Mononuclear cell (primary cell): Measurements from ENCODE around the gene NCR3LG1. TPM values are rescaled to one million over a fixed set of nuclear protein-coding genes. Genes with fewer than 3 reads are reported as not detected.
"Not testable (repeated sequence)": the region's sequence is repeated elsewhere in the genome, so short reads cannot be mapped to it uniquely, and the experiment has no call there.

ENCODE experiments used
- H3K27me3 ChIP-seq: 2 replicates; pipeline ENCODE4 v1.6.0; 2011; ENCODE audit warnings: low read length, control low read depth; ENCODE audit not compliant: insufficient read depth
- H3K4me1 ChIP-seq: 2 replicates; pipeline ENCODE4 v1.5.1; 2011; ENCODE audit warnings: mild to moderate bottlenecking, low read length, control low read depth; ENCODE audit not compliant: insufficient read depth
- H3K4me3 ChIP-seq: 2 replicates; pipeline ENCODE4 v1.5.1; 2011; ENCODE audit warnings: mild to moderate bottlenecking, low read length, moderate library complexity
- H3K9me3 ChIP-seq: 2 replicates; pipeline ENCODE4 v1.5.1; 2011; ENCODE audit warnings: low read depth, mild to moderate bottlenecking, control low read depth, low read length
- total RNA-seq: library from RNA; depleted of rRNA; stranded (reverse); fragments of >200 nt; gene quantifications from one replicate; pipeline ENCODE4 v1.2.3, GENCODE V29; 2012

The NCR3LG1 gene
- total RNA-seq, 1 donor, result 5.1 TPM

- Histone ChIP-seq H3K9me3 (no peaks in the 10 kb centered on the region), H3K4me3 (no peak overlapping the region), H3K4me1 (no peaks in the 10 kb centered on the region), H3K27me3 (no peaks in the 10 kb centered on the region)
Observed at GRCh38 chr11:17408641-17409040, 57.0 kb downstream of the NCR3LG1 start.

DNA sequence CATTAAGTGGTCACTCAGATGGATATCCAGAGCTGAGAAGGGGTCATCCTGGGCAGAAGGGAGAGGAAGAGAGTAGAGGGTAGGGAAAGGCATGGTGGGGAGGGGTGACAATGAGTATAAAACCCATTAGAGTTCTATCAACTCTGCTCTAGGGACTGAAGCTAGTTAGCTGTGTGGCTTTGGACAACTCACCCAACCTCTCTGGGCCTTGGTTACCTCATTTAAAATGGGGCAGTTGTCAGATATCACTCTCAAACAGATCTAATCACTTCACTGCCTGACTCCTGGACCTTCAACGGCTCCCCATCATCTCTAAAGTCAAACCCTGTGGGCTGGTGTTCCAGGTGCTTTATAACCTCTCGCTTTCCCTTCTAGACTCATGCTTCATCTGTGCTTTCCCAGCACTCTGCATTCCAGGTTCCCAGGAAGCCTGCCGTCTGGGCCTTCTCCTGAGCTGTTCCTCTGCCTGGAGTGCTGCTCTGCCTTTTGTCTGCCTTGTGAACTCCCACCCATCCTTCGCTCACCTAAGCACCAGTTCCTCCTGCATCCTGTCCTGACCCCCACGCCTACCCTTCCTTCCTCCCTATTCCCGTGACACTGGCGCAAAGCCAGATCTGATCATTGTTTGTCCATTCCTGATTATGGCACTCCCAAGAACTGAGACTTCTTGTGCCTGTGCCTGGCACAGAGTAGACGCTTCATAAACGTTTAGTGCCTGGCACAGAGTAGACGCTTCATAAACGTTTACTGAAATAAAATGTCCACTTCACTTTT, 59.2 kb downstream of the NCR3LG1 start:
- no peaks in the 10 kb centered on the region for H3K9me3 ChIP-seq
- no peak overlapping the region for H3K4me3 ChIP-seq
- H3K27me3 ChIP-seq, result no peaks in the 10 kb centered on the region
- no peaks in the 10 kb centered on the region for H3K4me1 ChIP-seq

- no peaks in the 10 kb centered on the region for H3K4me1 ChIP-seq
- no peak overlapping the region for H3K4me3 ChIP-seq
- no peaks in the 10 kb centered on the region for H3K27me3 ChIP-seq
- H3K9me3 ChIP-seq, result no peaks in the 10 kb centered on the region
Observed at GRCh38 chr11:17411418-17411817, 59.8 kb downstream of the NCR3LG1 start.

- Histone ChIP-seq H3K9me3 (no peaks in the 10 kb centered on the region), H3K4me3 (no peak overlapping the region), H3K4me1 (no peaks in the 10 kb centered on the region), H3K27me3 (no peaks in the 10 kb centered on the region)
Observed at GRCh38 chr11:17412488-17413180, 61.0 kb downstream of the NCR3LG1 start.

DNA sequence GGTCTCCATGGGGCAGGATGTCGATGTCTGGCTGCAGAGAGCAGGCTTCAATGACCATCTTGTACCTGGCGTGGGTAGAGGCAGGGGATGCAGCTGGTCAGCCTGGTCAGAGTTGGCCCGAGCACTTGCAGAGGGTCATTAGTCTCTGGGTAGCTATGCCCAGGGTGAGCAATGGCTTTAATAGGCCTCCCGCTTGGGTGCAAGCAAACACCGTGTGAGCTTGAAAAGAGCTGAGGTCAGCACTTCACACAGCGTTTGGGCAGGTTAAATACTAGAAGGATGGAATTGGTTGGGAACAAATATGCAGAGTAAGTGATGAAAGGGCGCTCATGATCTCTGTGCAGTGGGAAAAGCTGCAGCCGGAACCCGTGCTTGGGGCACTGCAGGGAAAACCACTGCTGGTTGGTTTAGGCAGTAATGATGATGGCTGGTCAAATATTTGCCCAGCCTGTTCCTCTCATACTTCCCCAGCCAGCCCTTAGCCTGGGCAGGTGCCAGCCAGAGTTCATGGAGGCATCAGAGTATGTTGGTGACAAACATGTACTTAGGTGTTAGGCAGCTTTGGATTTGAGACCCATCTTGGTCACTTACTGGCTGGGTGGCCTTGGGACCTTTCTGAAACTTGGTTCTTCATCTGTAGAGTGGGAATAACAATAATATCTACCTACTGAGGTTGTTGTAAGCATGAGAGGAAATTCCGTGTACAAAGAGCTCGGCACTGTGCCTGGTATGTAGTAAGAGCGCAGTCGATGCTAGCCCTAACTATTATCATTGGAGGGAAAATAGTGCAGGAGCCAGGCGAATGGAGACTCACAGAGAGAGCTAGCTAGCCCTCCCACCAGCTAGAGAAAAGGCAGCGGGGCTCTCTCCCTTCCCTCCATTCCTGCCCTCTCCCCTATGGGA, 62.1 kb downstream of the NCR3LG1 start:
- no peak overlapping the region for H3K4me3 ChIP-seq
- peaks cover 2% of the 10 kb centered on the region for H3K27me3 ChIP-seq
- no peaks in the 10 kb centered on the region for H3K9me3 ChIP-seq
- H3K4me1 ChIP-seq, result no peaks in the 10 kb centered on the region

DNA sequence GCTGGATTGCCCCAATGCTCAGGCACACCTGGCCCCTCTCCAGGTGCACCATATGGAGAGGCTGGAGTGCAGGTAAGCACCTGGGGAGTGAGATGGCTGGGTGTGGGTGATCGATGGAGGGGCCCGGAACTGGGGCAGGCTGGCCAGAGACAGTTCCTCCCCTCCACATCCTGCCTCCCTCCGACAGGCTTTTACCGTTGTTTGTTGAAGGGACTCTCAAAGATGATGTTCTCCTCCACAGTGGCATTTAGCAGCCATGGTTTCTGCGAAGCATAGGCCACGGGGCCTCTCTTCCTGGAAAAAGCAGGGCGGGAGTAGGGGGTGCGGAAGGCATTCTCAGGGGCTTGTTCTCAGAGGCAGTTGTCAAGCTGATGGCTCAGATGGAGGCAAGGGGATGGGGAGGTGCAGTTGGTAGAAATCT, 62.7 kb downstream of the NCR3LG1 start:
- H3K4me3 ChIP-seq, result no peak overlapping the region
- H3K4me1 ChIP-seq, result no peaks in the 10 kb centered on the region
- H3K9me3 ChIP-seq, result no peaks in the 10 kb centered on the region
- peaks cover 2% of the 10 kb centered on the region for H3K27me3 ChIP-seq

DNA sequence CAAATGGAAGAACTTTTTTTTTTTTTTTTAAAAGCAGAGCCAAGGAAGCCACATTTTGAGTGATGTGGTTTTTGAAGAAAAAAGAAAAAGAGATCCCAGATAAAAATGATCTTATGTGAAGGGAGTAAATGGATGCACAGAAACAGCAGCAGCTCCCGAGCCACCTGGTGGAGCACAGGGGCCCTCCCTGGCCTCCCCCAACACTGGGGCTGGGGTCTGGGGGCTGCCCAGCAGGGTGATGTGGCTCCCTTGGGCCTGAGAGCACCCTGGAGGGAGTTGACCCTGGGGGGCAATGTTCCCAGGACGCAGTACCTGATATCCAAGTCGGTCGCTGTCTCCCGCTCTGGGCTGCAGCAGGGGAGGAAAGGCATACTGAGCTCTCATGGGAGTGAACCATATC, 63.4 kb downstream of the NCR3LG1 start:
- Histone ChIP-seq H3K4me3 (no peak overlapping the region), H3K4me1 (no peaks in the 10 kb centered on the region)

DNA sequence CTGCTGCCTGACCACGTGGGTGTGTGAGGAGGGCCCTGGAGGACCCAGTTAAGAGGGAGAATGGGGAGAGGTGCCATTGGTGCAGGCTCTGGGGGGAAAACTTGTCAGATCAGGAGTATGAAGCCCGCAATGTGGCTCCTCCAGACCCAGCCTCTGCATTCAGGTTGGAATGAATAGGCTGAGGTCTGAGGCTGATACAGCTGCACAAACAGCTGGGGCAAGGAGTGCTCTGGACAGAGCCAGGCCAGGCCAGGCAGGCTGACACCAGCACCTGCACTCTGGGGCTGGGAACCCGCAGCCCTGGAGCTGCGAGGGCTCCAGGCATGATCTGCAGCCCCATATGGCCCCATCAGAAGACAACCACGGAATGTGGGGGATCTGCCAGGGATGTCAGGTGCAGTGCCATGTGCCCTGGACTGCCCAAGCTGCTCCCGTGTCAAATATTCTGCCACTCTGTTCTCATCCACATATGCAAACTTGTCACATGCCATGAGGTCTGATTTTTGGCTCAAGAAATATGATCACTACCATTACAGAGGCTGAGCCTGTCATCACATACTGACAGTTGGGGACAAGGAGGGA, 64.0 kb downstream of the NCR3LG1 start:
- H3K27me3 ChIP-seq, result peaks cover 2% of the 10 kb centered on the region
- H3K4me1 ChIP-seq, result no peaks in the 10 kb centered on the region
- H3K4me3 ChIP-seq, result no peak overlapping the region
- no peaks in the 10 kb centered on the region for H3K9me3 ChIP-seq

More for the DNA sequence above, 63.4 kb downstream of the NCR3LG1 start:
- no peaks in the 10 kb centered on the region for H3K9me3 ChIP-seq
- H3K27me3 ChIP-seq, result peaks cover 2% of the 10 kb centered on the region

GRCh38 chr11:17416492-17416891, 64.9 kb downstream of the NCR3LG1 start:
- Histone ChIP-seq H3K4me3 (no peak overlapping the region), H3K9me3 (no peaks in the 10 kb centered on the region), H3K4me1 (no peaks in the 10 kb centered on the region), H3K27me3 (peaks cover 2% of the 10 kb centered on the region)

DNA sequence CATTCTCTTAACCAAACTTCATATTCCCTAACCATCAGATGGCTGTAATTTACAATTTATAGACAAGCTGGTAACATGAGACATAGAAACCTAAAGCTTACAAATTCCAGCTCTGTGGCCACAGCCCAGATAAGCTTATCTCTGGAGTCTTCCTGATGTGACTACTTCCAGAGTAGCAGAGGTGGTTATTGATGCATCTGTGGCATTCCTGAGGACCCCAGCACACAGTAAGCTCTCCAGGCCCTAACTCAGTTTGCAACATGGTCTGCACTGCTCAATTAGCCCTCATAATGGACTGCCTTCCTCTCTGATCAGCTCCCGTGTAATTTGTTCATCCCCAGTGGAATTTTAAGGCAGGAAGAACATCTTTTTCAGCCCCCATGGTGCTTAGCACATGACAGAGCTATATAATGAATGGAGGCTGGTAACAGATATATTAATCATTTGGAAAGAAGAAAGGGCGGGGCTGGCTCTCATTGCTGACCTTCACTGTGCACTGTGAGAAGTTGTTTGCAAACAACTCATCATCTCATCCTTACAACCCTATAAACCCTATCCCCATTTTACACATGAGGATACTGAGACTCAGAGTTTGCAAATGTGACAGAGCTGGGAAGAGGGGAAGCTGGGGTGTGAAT, 67.0 kb downstream of the NCR3LG1 start:
- no peaks in the 10 kb centered on the region for H3K4me1 ChIP-seq
- peaks cover 2% of the 10 kb centered on the region for H3K27me3 ChIP-seq
- no peak overlapping the region for H3K4me3 ChIP-seq
- no peaks in the 10 kb centered on the region for H3K9me3 ChIP-seq

GRCh38 chr11:17421781-17422180, 70.2 kb downstream of the NCR3LG1 start:
- H3K9me3 ChIP-seq, result no peaks in the 10 kb centered on the region

DNA sequence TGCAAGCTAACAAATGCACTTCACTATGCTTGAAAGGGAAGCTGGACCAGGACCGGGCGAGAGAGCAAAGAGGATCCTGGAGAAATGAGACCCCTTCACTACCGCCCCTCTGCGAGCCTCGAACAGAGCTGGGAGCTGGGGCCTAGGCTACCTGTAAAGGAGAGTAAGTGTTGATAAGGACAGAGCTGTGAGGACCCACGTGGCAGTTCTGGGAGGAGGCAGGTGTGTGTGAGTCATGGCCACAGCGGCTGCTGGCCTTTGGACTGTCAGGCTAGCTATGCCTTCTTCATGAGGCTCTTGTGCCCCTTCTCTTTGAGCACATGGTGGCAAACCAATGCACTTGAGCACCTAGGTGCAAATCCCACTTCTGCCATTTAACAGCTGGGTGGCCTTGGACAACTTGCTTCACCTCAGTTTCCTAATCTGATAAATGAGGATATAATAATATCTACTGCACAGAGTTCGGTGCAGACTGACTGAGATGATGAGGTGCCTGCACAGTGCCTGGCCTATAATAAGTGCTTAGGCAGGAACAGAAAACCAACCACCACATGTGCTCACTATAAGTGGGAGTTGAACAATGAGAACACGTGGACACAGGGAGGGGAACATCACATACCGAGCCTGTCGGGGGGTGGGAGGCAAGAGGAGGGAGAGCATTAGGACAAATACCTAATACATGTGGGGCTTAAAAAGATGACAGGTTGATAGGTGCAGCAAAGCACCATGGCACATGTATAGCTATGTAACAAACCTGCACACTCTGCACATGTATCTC, 72.1 kb downstream of the NCR3LG1 start:
- Histone ChIP-seq H3K4me3 (no peak overlapping the region), H3K9me3 (no peaks in the 10 kb centered on the region), H3K27me3 (no peaks in the 10 kb centered on the region), H3K4me1 (no peaks in the 10 kb centered on the region)

More at GRCh38 chr11:17421781-17422180, 70.2 kb downstream of the NCR3LG1 start:
- H3K4me1 ChIP-seq, result no peaks in the 10 kb centered on the region
- no peak overlapping the region for H3K4me3 ChIP-seq
- peaks cover 2% of the 10 kb centered on the region for H3K27me3 ChIP-seq

- H3K9me3 ChIP-seq, H3K4me3 ChIP-seq, H3K4me1 ChIP-seq, H3K27me3 ChIP-seq: not testable (repeated sequence)
Observed at GRCh38 chr11:17426233-17426632, 74.6 kb downstream of the NCR3LG1 start.
